HG03064 (cell line): ENCODE results near the gene ACSM5.

Source experiments
- ATAC-seq: cut with Tn5 transposase; IDR thresholded peaks from one replicate; pipeline ENCODE4 v1.9.1; 2021; ENCODE audit warnings: low read depth; ENCODE audit not compliant: unreplicated experiment

Gene ACSM5

GRCh38 chr16:20409398-20410120, at the start of gene ACSM5:
TSS of gene ACSM5 (plus strand) at chr16:20409534. CDS start at chr16:20411485, 1,951 bp downstream.
- no peak for ATAC-seq

- ATAC-seq, result no peak
Observed at GRCh38 chr16:20359997-20360396, 49.3 kb upstream of the ACSM5 start.

GRCh38 chr16:20363191-20363590, 46.1 kb upstream of the ACSM5 start:
- no peak for ATAC-seq

GRCh38 chr16:20364051-20364450, 45.3 kb upstream of the ACSM5 start:
- ATAC-seq, result no peak

- ATAC-seq, result no peak
Observed at GRCh38 chr16:20369452-20370054, 39.8 kb upstream of the ACSM5 start.

- ATAC-seq, result no peak
Observed at GRCh38 chr16:20372701-20373100, 36.6 kb upstream of the ACSM5 start.

- ATAC-seq, result no peak
Observed at GRCh38 chr16:20377181-20377580, 32.2 kb upstream of the ACSM5 start.

GRCh38 chr16:20380782-20381181, 28.6 kb upstream of the ACSM5 start:
- no peak for ATAC-seq

GRCh38 chr16:20382202-20382948, 27.0 kb upstream of the ACSM5 start:
- no peak for ATAC-seq

GRCh38 chr16:20383106-20384029, 26.0 kb upstream of the ACSM5 start:
- ATAC-seq, result no peak

GRCh38 chr16:20385844-20386832, 23.2 kb upstream of the ACSM5 start:
- ATAC-seq, result no peak

GRCh38 chr16:20387978-20388377, 21.4 kb upstream of the ACSM5 start:
- ATAC-seq, result no peak

GRCh38 chr16:20388854-20389253, 20.5 kb upstream of the ACSM5 start:
- ATAC-seq, result no peak

GRCh38 chr16:20391045-20391444, 18.3 kb upstream of the ACSM5 start:
- ATAC-seq, result no peak

GRCh38 chr16:20393801-20394577, 15.3 kb upstream of the ACSM5 start:
- ATAC-seq, result no peak

GRCh38 chr16:20395946-20396345, 13.4 kb upstream of the ACSM5 start:
- no peak for ATAC-seq

- no peak for ATAC-seq
Observed at GRCh38 chr16:20396846-20397467, 12.4 kb upstream of the ACSM5 start.

GRCh38 chr16:20397468-20398074, 11.8 kb upstream of the ACSM5 start:
- no peak for ATAC-seq
